HL-60/S4 treated with retinoic acid at 250 ng/mL for 4 days and 3 days (cell line): ENCODE measurements around the gene FRY.

Experiments used
- in situ Hi-C: fragments of 300-500 bp; cut with MboI; formaldehyde crosslinking; loops from 2 replicates; pipeline ENCODE4 v1.7.0; 2022; ENCODE audit warnings: low sequenced_read_pairs

Gene FRY

GRCh38 chr13:32126278-32126677 lies 94.7 kb downstream of the FRY start:
- in situ Hi-C loops, result no loop called here

GRCh38 chr13:32126756-32127155 lies 95.2 kb downstream of the FRY start:
- in situ Hi-C loops, result no loop called here

DNA sequence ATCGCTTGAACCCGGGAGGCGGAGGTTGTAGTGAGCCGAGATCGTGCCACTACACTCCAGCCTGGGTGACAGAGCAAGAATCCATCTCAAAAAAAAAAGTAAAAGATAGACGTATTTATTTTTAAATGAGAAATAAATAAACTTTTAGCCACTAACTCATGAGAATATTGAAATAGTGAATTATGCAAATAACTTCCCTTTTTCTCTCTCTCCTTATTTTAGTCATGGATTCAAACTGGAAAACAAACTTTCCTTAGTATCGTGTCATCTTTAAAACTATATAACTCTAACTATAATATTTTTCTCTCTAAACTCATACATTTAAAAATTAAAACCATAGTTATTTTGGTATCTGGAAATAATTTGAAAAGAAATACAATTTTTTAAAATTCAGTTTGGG lies 96.1 kb downstream of the FRY start:
- in situ Hi-C loops, result no loop called here

DNA sequence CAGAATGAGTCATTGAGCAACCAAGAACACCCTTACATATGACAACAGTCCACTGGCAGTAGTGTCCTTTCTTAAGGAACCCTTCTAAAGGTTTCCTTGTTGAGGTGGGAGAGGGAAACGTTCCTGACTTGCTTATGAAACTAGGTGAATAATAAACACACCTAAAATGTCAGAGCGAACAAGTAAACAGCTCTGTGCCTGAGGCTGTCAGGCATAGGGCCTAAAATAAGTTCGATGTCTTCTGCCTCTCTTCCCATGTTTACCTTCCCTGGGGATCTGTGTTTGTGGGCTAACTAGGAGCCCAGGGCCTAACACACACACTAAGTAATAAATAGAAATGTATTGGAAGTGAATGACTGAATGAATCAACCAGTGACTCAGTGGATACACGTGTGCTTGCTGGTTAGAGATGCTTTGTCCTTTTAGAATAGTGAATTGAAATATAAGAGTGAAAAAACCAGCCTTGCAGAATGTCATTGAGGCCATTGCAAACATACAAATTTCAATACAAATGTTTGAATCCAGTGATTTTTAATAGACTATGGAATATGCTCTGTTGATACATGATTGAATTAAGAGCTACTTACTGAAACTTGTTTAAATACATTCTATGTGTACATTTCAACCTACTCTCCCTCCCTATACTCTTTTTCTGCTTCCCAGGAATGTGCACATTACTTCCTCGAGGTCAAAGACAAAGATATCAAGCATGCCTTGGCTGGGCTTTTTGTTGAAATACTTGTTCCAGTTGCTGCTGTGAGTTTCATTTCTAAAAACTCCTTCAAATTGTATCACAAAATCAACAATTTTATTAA lies 102.9 kb downstream of the FRY start:
- in situ Hi-C loops, result no loop called here

- in situ Hi-C loops, result no loop called here
Measured at GRCh38 chr13:32135056-32135390, 103.4 kb downstream of the FRY start.

DNA sequence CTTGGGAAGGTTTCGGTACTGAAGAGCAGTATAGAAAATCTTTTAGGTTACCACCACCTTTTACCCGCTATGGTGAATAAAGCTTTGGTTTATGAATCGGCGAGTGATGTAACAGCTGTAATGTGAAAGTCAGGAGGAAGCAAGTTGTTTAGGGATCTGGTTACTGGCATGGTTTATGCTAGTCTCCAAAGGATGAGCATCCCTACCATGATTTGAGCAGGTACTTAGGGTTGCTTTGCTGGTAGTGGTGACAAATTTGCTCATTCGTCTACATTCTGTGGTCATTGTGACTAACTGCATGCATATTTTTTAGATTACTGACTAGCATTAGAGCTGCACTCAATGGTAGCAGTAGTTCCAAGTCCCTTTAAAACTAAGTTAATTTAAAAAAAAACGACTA lies 104.1 kb downstream of the FRY start:
- in situ Hi-C loops, result no loop called here

DNA sequence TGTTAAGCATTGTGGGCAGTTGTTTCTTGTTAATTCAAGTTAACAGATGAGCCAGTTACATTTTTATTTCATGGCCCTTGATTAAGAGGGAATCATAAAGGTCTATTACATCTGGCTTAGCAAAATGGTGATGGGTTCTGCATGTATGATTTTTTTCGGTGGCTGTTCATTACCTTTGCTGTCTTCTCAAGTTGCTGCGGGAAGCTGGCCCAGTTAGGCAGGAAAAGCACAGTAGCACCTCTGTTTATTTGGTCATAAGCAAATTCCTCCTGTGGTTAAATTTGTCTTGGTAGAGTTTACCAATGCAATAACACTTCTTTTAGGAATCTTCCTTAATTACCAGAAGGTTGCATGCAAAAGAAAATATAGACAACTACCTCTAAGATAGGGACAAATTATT lies 104.5 kb downstream of the FRY start:
- in situ Hi-C loops, result no loop called here

- in situ Hi-C loops, result no loop called here
Measured at GRCh38 chr13:32136716-32137115, 105.1 kb downstream of the FRY start.

DNA sequence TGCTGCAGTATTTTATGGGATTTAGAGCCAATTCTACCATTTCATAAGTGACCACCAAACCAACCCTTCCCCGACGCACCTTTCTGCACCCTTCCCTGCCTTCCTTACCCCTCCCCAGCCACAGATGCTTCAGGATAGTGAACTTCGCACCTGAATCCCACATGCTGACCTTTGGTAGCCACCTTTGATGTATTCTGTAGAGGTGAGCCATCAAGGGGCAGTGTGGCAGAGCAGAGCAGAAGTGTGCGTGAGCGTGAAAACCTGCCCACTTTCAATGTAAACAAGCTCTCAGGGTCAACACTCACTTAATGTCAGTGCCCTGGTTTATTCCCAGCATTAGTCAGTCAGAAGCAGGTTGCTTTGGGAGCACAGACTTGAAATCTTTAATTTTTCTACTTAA lies 107.7 kb downstream of the FRY start:
- in situ Hi-C loops, result no loop called here

GRCh38 chr13:32140109-32140508 lies 108.5 kb downstream of the FRY start:
- in situ Hi-C loops, result no loop called here

DNA sequence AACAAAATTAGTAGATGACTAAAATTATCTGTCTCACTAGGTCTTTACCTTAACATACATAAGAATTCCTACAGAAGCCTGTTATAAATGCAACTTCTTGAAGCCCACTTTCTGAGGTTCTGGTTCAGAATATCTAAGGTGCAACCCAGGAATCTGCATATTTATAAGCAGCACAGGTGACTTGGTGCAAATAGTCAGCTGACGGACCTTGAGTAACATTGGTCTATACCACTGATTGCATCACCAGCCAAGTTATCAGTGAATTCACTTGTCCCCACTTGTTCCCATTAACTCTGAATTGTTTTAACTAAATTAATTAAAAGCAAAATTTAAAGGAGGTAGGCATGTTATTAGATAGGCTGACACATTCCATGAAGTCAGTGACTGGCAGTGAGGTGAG lies 109.9 kb downstream of the FRY start:
- in situ Hi-C loops, result no loop called here

DNA sequence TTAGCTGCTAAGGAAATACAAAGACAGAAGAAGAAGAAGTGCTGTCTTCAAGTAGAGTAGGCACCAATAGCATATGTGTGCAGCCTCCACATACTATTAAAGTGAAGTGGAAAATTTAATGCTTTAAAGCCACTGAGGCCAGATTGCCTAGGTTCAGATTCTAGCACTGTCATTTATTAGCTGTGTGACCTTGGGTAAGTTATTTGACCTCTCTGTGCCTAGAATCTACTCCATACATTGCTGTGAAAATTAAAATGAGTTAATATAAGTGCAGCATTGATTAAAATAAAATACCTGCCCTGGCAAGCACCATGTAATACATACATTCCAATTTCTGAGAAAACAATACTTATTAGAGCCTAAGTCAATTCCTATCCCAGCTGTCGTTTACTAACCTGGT lies 110.5 kb downstream of the FRY start:
- in situ Hi-C loops, result no loop called here

- in situ Hi-C loops, result no loop called here
Measured at GRCh38 chr13:32142956-32143375, 111.4 kb downstream of the FRY start.

DNA sequence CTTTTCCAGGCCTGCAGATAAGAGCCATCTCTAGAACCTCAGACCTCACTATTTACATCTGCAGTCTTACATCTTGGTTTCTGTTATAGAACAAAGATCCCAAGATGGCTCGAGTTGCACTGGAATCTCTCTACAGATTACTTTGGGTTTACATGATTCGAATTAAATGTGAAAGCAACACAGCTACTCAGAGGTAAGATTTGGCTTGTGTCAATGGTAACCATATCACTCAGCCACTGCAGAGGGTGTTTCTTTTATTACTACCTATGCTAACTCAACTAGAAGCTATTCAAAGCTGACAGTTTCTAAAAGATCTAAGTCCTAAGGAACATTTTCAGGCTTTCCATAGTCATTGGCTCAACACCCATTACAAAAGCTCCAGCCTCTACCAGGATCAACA lies 115.6 kb downstream of the FRY start:
- in situ Hi-C loops, result no loop called here

- in situ Hi-C loops, result no loop called here
Measured at GRCh38 chr13:32147976-32148375, 116.4 kb downstream of the FRY start.

DNA sequence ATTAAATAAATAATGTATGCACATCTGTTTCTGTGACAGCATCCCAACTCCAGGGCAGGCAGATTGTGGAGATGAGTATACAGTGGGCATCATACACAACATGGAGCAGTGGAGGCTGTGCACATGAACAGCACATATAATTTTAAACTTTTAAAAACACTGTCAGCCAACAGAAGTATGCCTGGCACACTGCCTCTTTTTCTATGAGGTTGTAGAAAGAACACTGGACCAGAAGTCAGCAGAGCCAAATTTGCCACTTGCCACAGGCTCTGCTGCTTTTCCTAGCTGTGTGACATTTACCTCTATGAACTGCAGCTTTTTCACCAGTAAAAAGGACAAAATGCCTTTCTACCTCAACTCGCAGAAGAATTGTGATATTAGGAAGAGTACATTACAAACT lies 118.7 kb downstream of the FRY start:
- in situ Hi-C loops, result no loop called here

DNA sequence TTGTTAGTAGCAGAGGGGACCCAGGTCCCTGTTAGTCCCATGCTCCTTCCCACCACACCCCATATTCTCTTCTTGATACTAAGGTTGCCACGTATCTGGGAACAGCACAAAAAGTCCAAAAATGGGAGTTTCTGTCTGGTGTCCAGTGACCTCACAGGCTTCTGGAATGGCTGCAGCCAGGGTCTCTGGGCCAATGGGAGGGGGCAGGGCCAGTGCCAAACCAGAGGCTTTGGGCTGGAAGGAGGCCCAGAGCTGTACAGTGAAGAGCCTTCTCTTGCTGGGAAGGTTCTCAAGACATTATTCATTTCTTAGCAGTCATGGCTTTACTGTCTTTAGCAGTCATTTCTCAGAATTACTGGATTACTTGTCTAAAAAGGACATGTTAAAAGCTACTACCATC lies 119.2 kb downstream of the FRY start:
- in situ Hi-C loops, result no loop called here

DNA sequence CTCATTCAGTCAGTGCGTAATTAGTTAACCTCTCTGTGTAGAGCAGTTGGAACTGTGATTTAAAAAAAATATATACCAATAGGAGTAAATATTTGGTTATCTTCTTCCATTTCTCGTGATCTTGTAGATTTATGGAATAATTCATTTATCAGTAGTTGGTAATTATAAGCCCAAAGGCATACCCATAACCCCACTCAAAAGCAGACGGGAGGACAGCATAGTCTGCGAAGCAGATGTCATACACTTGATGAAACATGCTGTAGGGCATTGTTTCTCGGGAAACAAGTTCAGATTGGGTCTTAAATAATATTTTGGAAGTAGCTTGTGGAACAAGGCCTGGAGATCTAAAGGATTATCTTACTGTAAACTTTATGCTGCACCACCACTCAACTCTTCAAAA lies 119.7 kb downstream of the FRY start:
- in situ Hi-C loops, result no loop called here

- in situ Hi-C loops, result no loop called here
Measured at GRCh38 chr13:32153056-32153455, 121.5 kb downstream of the FRY start.

DNA sequence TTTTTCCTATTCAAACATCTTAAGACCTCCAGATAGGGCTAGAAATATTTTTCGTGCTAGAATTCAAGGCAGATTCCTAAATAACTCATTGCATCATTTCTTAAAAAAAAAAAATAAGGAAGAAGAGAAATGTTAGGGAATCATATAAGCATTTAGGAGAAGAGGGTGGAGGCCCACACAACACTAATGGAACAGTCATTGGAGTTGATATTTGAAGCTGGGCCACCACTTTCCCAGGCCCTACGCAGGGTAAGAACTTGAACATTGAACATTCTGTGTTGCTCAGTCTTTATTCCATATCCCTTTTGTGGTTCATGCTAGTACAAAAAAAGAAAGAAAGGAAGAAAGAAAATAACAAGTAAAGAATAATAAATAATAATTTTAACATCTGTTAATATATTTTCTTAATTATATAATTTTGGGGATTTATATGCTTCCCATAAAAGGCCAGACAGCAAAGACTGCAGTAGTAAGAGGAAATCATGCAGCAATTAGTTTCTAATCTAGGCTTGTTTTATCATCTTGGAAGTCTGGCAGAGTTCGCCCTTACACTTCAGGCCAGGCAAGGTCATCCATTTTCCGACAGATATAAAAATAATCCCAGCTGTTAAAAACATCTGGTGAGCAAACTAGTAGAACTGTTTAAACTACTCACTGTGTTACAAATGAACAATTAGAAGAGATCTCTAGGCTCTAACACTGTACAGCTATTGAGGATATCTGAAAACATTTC lies 127.7 kb downstream of the FRY start:
- in situ Hi-C loops, result no loop called here

DNA sequence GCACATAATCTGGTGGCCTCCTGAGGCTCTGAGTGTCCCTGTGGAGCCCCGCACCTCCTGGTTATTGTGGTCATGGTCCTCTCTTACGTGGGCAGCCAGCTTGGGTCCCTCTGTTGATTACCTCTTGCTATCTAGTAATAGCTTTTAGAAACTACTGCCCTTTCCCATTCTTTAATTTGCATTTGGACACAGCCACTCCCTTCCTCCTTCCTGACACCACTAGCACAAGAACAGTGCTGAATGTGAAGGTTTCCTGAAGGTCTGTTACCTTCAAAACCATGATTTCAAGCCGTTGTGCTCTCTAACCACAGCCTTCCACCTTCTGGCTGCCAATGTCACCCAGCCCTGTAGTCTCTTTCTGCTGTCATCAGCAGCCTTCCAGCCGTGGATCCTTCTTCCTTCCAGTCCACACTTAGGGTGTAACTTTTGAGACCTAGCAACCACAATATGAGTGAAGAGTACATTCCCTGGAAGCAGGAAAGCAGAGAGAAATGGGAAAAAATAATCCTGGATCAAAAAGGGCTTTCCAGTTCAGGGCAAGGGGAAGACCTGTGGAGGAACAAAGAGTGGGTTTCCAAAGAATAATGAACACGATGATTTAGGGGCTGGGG lies 130.9 kb downstream of the FRY start:
- in situ Hi-C loops, result no loop called here

- in situ Hi-C loops, result no loop called here
Measured at GRCh38 chr13:32164622-32165268, 133.2 kb downstream of the FRY start.
